ENCODE results near the gene PIGT.

Gene PIGT
- total RNA-seq: 99.6 reads per million, percentile 82 among the genes with 10 or more reads in this experiment

DNA sequence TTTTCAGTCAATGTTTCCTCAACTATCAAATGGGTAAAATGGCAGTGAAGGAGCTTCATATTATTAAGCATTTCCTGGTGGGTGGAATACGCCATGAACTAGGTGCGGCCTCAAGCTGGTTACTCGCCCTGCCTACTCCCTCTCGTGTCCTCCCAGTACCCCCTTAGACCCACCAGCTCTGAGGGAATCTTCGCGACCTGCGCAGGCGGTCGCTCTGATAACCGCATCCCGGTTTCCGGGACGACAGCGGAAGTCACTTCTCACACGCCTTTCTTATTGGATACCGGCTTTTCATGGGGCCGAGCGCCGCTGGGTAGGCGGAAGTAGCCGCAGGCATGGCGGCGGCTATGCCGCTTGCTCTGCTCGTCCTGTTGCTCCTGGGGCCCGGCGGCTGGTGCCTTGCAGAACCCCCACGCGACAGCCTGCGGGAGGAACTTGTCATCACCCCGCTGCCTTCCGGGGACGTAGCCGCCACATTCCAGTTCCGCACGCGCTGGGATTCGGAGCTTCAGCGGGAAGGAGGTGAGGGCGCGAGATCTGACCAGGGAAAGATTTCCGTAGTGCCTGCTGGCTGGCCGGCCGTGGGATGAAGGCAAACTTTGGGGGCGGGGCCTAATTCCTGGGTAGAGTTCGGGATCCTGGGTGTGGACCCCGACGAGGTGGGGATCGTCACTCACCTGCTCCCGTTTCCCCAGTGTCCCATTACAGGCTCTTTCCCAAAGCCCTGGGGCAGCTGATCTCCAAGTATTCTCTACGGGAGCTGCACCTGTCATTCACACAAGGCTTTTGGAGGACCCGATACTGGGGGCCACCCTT lies at the start of gene PIGT:
Gene PIGT, plus strand, starts transcription at position 320 of the 816 bp plus-strand sequence. Its CDS starts 16 bp downstream, at position 336.
- peak; percentile 88 for DNase-seq

DNA sequence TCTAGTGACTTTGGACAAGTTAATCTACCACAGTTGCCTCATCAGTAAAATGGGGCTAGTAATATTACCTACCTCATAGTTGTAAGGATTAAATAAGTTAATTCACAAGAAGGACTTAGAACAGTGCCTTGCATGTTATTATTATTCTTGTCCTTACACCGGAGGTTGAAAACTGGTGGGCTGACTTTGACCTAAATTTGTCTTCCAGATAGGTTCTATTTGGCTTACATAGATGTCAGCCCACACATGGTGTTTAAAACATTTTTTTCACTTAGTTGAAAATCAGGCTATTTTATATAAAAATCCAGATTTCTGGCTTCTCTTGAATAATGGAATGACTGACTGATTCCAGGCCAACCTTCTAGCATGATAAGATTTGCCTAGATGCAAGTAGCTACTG lies 49.7 kb upstream of the PIGT start:
- DNase-seq: no peak

- no peak for DNase-seq
Observed at GRCh38 chr20:45366631-45367030, 49.3 kb upstream of the PIGT start.

GRCh38 chr20:45367126-45367525 lies 48.8 kb upstream of the PIGT start:
- DNase-seq: no peak

DNA sequence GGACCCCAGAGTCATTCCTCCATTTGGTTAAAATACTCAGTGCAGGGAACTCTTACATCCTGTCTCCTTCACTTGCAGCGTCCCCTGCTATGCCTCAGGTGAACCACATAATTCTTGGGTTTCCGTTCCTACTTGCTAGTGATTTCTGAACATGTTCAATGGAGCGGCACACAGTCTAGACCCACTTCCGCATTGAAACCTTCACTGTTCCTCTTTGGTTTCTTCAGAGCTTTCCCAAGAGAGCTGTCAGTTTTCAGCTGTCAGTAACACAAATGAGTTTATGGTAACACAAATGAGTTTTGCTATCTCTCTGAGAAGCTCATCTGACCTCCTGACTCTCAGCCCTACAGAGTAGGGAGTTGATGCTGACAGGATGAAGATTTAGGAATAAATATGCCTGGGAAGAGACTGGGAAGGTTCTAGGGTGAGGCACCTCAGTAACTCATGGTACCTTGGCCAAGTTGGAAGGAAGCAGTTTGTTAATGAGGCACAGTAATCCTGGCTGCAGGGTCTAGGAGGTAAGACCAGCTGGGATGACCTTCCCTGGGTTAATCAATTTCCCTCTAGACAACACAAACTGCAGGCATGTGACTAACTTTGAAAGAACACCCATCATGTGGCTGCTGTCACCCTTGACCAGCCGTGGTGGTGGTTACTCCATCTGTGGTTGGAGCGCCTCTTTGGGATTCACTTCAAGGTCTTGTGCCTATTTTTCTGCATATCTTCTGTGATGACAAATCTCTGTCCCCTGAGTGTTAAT lies 47.5 kb upstream of the PIGT start:
- DNase-seq: peak; percentile 13

GRCh38 chr20:45370571-45371160 lies 45.3 kb upstream of the PIGT start:
- DNase-seq: no peak

GRCh38 chr20:45372241-45372640 lies 43.7 kb upstream of the PIGT start:
- no peak for DNase-seq

- no peak for DNase-seq
Observed at GRCh38 chr20:45372646-45373352, 43.1 kb upstream of the PIGT start.

GRCh38 chr20:45373353-45374100 lies 42.4 kb upstream of the PIGT start:
- DNase-seq: peak; percentile 85

DNA sequence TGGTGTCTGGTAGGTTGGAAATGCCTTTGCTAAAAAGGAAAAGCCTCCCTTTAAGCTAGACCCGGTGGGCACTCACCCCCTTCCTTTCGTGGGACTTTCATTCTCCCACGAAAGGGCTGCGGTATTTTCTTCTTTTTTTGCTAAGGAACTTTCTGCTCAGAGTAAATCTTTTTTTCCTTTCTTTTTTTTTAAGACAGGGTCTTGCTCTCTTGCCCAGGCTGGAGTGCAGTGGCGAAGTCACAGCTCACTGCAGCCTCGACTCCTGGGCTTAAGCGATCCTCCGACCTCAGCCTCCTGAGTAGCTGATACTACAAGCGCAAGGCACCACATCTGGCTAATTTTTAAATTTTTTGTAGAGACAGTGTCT lies 41.9 kb upstream of the PIGT start:
- no peak for DNase-seq

DNA sequence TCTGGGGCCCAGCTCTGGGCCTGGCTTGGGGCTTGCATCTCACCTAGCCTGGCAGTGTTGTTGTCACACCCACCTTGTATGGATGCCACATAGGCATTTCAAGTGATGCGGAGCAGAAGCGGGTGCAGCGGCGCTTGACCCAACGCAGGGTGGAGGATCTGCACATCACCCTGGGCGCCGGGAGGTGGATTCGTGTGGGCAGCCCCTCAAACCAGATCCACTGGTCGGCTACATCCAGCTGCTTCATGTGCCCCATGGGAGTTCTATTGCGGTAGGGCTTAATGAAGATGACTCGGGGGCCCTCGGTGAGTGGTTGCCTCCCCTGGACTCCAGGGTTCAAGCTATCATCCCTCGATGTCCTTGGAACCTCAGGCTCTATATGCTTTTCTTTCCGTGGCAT lies 41.0 kb upstream of the PIGT start:
- DNase-seq: no peak

DNA sequence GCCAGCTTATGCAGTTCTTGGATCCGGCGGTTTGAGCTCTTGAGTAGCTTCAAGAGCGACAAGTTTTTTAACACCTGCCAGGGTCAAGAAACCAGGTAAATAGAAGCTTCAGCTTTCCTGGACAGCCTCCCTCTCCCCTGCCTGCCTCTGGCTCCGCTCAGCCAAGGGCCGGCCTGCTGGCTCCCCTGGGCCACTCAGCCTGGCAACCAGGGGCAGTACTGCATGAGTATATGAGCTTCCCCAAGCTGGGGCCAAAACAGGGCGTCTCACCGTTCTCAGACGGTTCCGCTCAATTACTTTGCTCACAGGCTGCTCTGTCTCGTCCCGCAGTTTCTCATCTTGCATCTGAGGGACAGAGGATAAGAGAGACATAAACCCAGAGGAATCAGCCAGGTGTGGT lies 38.7 kb upstream of the PIGT start:
- no peak for DNase-seq

DNA sequence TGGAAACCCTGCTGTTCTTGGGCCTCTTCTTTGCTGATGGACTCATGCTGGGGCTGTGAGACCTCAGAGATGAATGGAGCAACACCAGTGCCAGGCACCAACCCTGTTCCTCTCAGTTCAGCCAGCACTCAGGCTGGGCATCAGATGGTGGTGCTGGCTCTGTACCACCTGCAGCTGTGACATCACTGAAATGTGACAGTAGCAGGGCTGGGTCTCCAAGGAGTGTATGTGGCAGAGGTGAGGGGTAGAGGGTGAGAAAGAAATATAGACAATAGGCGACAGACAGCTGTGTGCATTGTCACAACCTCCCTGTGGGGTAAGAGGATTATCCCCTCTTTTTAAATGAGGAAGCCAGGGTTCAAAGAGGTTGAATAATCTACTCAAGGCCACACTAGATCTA lies 37.8 kb upstream of the PIGT start, which contains the start of gene TP53TG5:
Gene TP53TG5, minus strand, starts transcription at position 135 of the 400 bp plus-strand sequence. Its CDS starts 89 bp downstream, at position 46.
- DNase-seq: no peak

DNA sequence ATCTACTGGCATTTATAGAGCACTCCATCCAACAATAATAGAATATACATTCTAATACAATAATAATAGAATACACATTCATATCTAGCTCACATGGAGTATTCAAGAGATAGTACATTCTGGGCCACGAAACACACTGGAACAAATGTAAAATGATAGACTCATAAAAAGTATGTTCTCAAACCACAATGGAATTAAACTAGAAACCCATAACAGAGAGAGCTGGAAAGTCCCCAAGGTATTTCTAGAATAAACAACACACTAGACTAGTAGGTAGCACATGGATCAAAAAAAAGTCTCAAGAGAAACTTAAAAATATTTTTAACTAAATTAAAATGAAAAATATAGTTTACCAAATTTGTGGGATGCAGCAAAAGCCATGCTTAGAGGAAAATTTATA lies 28.7 kb upstream of the PIGT start:
- no peak for DNase-seq

DNA sequence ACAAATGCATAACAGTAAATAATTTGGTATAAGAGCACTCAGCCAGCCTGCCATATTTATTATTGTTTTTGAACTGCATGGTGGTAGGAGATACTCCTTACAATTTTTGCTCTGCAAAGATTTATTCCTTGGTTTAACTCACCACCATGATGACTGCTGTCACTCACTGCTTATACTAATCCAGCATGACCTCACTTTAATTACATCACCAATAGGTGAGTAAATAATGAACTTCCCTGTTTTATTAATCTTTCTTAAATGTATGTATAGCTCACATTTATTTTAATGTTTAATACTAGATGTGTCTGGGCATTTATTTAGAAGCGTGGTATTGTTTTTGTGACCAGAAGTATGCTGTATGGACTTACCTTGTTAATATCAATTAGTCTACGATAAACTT lies 25.0 kb upstream of the PIGT start:
- no peak for DNase-seq

GRCh38 chr20:45391559-45391958 lies 24.4 kb upstream of the PIGT start:
- no peak for DNase-seq

DNA sequence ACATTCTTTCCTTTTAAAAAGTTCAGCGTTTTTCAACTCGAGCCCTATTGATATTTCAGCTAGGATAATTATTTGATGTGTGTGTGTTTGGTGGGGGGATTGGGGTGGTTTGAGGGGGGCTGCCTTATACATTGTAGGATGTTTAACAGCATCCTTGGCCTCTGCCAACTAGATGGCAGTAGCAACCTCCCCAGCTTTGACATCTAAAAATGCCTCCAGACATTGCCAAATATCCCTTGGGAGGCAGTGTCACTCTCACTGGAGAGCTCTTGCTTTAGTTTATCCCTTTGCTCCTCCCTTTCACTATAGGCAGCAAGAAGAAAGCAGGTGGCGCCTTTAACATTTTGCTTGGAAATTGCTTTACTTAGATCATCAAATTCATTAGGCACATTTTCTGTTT lies 23.2 kb upstream of the PIGT start:
- no peak for DNase-seq

GRCh38 chr20:45394221-45395113 lies 21.5 kb upstream of the PIGT start:
- no peak for DNase-seq

GRCh38 chr20:45395114-45395415 lies 20.9 kb upstream of the PIGT start:
- no peak for DNase-seq

DNA sequence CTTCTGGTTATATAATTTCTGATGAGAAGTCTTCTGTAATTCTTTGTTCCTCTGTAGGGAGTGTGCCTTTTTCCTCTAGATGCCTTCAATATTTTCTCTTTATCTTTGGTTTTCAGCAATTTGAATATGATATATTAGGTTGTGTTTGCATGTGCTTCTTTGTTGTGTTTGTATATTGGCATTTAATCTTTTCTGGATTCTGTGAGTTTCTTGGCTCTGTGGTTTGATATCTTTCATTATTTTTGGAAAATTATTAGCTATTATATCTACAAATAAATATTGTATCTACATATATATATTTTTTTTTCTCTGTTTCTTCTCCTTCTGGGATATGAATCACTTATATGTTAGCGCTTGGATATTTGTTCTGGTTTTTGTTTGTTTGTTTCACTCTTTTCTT lies 16.9 kb upstream of the PIGT start:
- DNase-seq: no peak

DNA sequence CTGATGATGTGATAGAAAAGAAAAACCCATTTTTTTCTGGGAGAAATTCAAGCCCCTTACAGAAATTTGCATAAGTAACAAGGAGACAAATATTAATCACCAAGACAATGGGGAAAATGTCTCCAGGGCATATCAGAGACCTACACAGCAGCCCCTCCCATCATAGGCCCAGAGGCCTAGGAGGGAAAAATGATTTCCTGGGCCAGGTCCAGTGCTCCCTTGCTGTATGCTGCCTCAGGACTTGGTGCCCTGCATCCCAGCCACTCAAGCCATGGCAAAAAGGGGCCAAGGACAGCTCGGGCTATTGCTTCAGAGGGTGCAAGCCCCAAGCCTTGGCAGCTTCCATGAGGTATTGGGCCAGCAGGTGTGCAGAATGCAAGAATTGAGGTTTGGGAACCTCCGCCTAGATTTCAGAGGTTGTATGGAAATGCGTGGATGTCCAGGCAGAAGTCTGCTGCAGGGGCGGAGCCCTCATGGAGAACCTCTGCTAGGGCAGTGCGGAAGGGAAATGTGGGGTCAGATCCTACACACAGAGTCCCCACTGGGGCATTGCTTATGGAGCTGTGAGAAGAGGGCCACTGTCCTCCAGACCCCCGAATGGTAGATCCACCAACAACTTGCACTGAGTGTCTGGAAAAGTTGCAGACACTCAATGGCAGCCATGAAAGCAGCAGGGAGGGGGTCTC lies 15.5 kb upstream of the PIGT start:
- no peak for DNase-seq
